Trophoblast cell (in vitro differentiated cells and primary cell): ENCODE measurements around the gene MTR.

Source experiments
- DNase-seq, 2 donors: peaks; one replicate each; pipeline ENCODE4 v3.0.0-alpha.2; 2016
- H2AFZ ChIP-seq: 2 replicates; pipeline ENCODE4 v1.6.1; 2013; ENCODE audit warnings: low read length, moderate library complexity, mild to moderate bottlenecking; ENCODE audit not compliant: insufficient read depth, poor library complexity
- H2AK5ac ChIP-seq: 2 replicates; pipeline ENCODE4 v1.6.1; 2013; ENCODE audit warnings: mild to moderate bottlenecking, low read length
- H2BK120ac ChIP-seq: 2 replicates; pipeline ENCODE4 v1.6.1; 2013; ENCODE audit warnings: low read length, mild to moderate bottlenecking, moderate library complexity; ENCODE audit not compliant: insufficient read depth, poor library complexity
- H2BK12ac ChIP-seq: 2 replicates; pipeline ENCODE4 v1.6.1; 2013; ENCODE audit warnings: mild to moderate bottlenecking, low read length, moderate library complexity
- H2BK5ac ChIP-seq: 2 replicates; pipeline ENCODE4 v1.6.1; 2013; ENCODE audit warnings: low read length, low read depth, moderate library complexity, mild to moderate bottlenecking; ENCODE audit not compliant: poor library complexity
- H3K14ac ChIP-seq: 2 replicates; pipeline ENCODE4 v1.6.1; 2013; ENCODE audit warnings: mild to moderate bottlenecking, low read length
- H3K18ac ChIP-seq: 2 replicates; pipeline ENCODE4 v1.6.1; 2013; ENCODE audit warnings: mild to moderate bottlenecking, low read length
- H3K23ac ChIP-seq: 2 replicates; pipeline ENCODE4 v1.6.1; 2013; ENCODE audit warnings: low read length
- H3K27ac ChIP-seq: 2 replicates; pipeline ENCODE4 v1.5.1; 2013; ENCODE audit warnings: low read depth, mild to moderate bottlenecking, inconsistent platforms, low read length, moderate library complexity
- H3K27me3 ChIP-seq: 2 replicates; pipeline ENCODE4 v1.6.1; 2013; ENCODE audit warnings: inconsistent platforms, mild to moderate bottlenecking, low read length, moderate library complexity; ENCODE audit not compliant: insufficient read depth
- H3K36me3 ChIP-seq, 2 experiments: 1 replicate in 1 of 2; 2 replicates in 1 of 2; pipeline ENCODE4 v1.6.1; 2013; ENCODE audit warnings: low read length in 2 of 2, mild to moderate bottlenecking in 2 of 2, moderate library complexity in 1 of 2; ENCODE audit not compliant: insufficient read depth in 2 of 2, control insufficient read depth in 1 of 2
- H3K4ac ChIP-seq: 2 replicates; pipeline ENCODE4 v1.6.1; 2013; ENCODE audit warnings: low read depth, mild to moderate bottlenecking, low read length, moderate library complexity
- H3K4me1 ChIP-seq, 2 experiments: 1 replicate in 1 of 2; 2 replicates in 1 of 2; pipeline ENCODE4 v1.6.1; 2013; ENCODE audit warnings: low read length in 2 of 2, mild to moderate bottlenecking in 2 of 2, moderate library complexity in 1 of 2; ENCODE audit not compliant: insufficient read depth in 2 of 2, control insufficient read depth in 1 of 2
- H3K4me2 ChIP-seq: 2 replicates; pipeline ENCODE4 v1.6.1; 2013; ENCODE audit warnings: inconsistent platforms, mild to moderate bottlenecking, low read length, moderate library complexity
- H3K4me3 ChIP-seq: 2 replicates; pipeline ENCODE4 v1.5.1; 2013; ENCODE audit warnings: mild to moderate bottlenecking, low read depth, low read length, inconsistent platforms
- H3K79me1 ChIP-seq: one replicate; pipeline ENCODE4 v1.6.1; 2013; ENCODE audit warnings: low read length
- H3K79me2 ChIP-seq: 2 replicates; pipeline ENCODE4 v1.6.1; 2013; ENCODE audit warnings: low read length, mild to moderate bottlenecking; ENCODE audit not compliant: control insufficient read depth, insufficient read depth, poor library complexity
- H3K9ac ChIP-seq: 2 replicates; pipeline ENCODE4 v1.6.1; 2013; ENCODE audit warnings: mild to moderate bottlenecking, low read length
- H3K9me3 ChIP-seq: 2 replicates; pipeline ENCODE4 v1.6.1; 2013; ENCODE audit warnings: low read depth, mild to moderate bottlenecking, control low read depth, inconsistent platforms, low read length; ENCODE audit not compliant: insufficient read depth
- H4K12ac ChIP-seq: 2 replicates; pipeline ENCODE4 v1.6.1; 2013; ENCODE audit warnings: low read depth, mild to moderate bottlenecking, low read length, moderate library complexity
- H4K8ac ChIP-seq: 2 replicates; pipeline ENCODE4 v1.6.1; 2013; ENCODE audit warnings: low read depth, mild to moderate bottlenecking, low read length, moderate library complexity
- H4K91ac ChIP-seq: one replicate; pipeline ENCODE4 v1.6.1; 2013; ENCODE audit warnings: low read depth, mild to moderate bottlenecking, low read length, moderate library complexity
- WGBS: extraction: QIAGEN DNeasy Blood & Tissue Kit; methylation state at CpG from one replicate; pipeline ENCODE4 v1.1.7; 2013; ENCODE audit warnings: missing lambda C conversion rate; ENCODE audit not compliant: insufficient read length, insufficient coverage; ENCODE audit errors: extremely low coverage; 5-methylcytosine and 5-hydroxymethylcytosine counted together

The MTR gene

GRCh38 chr1:236812334-236813030 lies 17.4 kb downstream of the MTR start:
- Histone ChIP-seq H2BK120ac (no peak overlapping the region), H2AK5ac (no peak overlapping the region), H2BK5ac (no peak overlapping the region), H2BK12ac (no peak overlapping the region), H3K79me1 (no peaks in the 10 kb centered on the region), H3K79me2 (no peaks in the 10 kb centered on the region), H2AFZ (no peak overlapping the region), H3K14ac (no peak overlapping the region), H3K27ac (no peak overlapping the region), H3K36me3 (peaks cover 2 to 18% of the 10 kb centered on the region in 2 experiments), H3K4me3 (no peak overlapping the region), H3K4me1 (no peaks in the 10 kb centered on the region), H3K23ac (no peak overlapping the region), H3K4ac (no peak overlapping the region), H3K4me2 (no peak overlapping the region), H3K9ac (no peak overlapping the region), H4K8ac (no peak overlapping the region), H4K12ac (no peak overlapping the region), H3K27me3 (no peaks in the 10 kb centered on the region), H3K18ac (no peak overlapping the region), H4K91ac (no peak overlapping the region), H3K9me3 (no peaks in the 10 kb centered on the region)
- no peak for DNase-seq
- no CpG with 5 or more reads among the region's 5 CpGs for WGBS

DNA sequence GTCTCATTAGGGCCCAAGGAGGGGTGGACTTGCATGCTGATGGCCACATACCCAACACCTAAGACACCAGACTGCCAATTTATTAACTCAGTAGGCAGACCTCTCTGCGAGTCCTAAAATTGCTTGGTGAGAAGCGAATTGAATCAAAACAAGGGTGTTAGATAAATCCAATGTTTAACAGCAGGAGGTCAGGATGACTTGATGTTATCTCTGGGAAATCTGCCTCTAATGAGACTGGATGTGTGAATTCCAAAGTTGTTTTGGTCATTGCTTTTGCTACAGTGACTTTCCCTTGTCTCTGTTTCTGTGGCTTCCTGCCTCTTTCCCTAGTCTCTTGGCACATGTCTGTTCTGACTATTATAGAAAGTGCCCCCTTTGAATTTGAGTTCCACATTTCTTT lies 20.8 kb downstream of the MTR start:
- Histone ChIP-seq H2BK120ac (no peak overlapping the region), H3K79me1 (no peaks in the 10 kb centered on the region), H2AK5ac (no peak overlapping the region), H3K4ac (no peak overlapping the region), H2BK12ac (no peak overlapping the region), H3K4me2 (no peak overlapping the region), H3K4me1 (no peaks in the 10 kb centered on the region), H3K27ac (no peak overlapping the region), H4K91ac (no peak overlapping the region), H3K18ac (no peak overlapping the region), H3K9me3 (no peaks in the 10 kb centered on the region), H3K36me3 (peaks cover 9 to 21% of the 10 kb centered on the region in 2 experiments), H3K14ac (no peak overlapping the region), H2AFZ (no peak overlapping the region), H3K4me3 (no peak overlapping the region), H3K9ac (no peak overlapping the region), H4K8ac (no peak overlapping the region), H3K27me3 (no peaks in the 10 kb centered on the region), H4K12ac (no peak overlapping the region), H3K23ac (no peak overlapping the region), H2BK5ac (no peak overlapping the region), H3K79me2 (no peaks in the 10 kb centered on the region)
- no peak for DNase-seq
- whole genome bisulfite sequencing: no CpG with 5 or more reads among the region's 2 CpGs

GRCh38 chr1:236819856-236820255 lies 24.8 kb downstream of the MTR start:
- Histone ChIP-seq H3K4me3 (no peak overlapping the region), H4K12ac (no peak overlapping the region), H2AK5ac (no peak overlapping the region), H3K14ac (no peak overlapping the region), H2BK120ac (no peak overlapping the region), H4K8ac (no peak overlapping the region), H3K18ac (no peak overlapping the region), H3K4me2 (no peak overlapping the region), H2BK12ac (no peak overlapping the region), H3K27ac (no peak overlapping the region), H3K79me2 (no peaks in the 10 kb centered on the region), H3K36me3 (peaks cover 6 to 16% of the 10 kb centered on the region in 2 experiments), H3K9me3 (no peaks in the 10 kb centered on the region), H3K4ac (no peak overlapping the region), H3K79me1 (no peaks in the 10 kb centered on the region), H3K4me1 (no peaks in the 10 kb centered on the region), H4K91ac (no peak overlapping the region), H3K23ac (no peak overlapping the region), H2BK5ac (no peak overlapping the region), H2AFZ (no peak overlapping the region), H3K9ac (no peak overlapping the region), H3K27me3 (no peaks in the 10 kb centered on the region)
- no peak for DNase-seq
- no CpG with 5 or more reads among the region's 9 CpGs for WGBS

- no peak overlapping the region for H3K4me3 ChIP-seq
- no peak overlapping the region for H4K91ac ChIP-seq
- H2AK5ac ChIP-seq: no peak overlapping the region
- H3K4ac ChIP-seq: no peak overlapping the region
- WGBS: no CpG with 5 or more reads among the region's 6 CpGs
- H3K23ac ChIP-seq: no peak overlapping the region
- H3K9me3 ChIP-seq: no peaks in the 10 kb centered on the region
- H3K79me1 ChIP-seq: no peaks in the 10 kb centered on the region
- H3K4me2 ChIP-seq: no peak overlapping the region
- no peak overlapping the region for H2BK5ac ChIP-seq
- DNase-seq: no peak
- no peak overlapping the region for H3K18ac ChIP-seq
- no peak overlapping the region for H2AFZ ChIP-seq
- no peak overlapping the region for H4K8ac ChIP-seq
- H3K14ac ChIP-seq: no peak overlapping the region
- no peak overlapping the region for H4K12ac ChIP-seq
- H3K79me2 ChIP-seq: no peaks in the 10 kb centered on the region
- no peaks in the 10 kb centered on the region for H3K27me3 ChIP-seq
- no peak overlapping the region for H2BK12ac ChIP-seq
- H3K36me3 ChIP-seq: peaks cover 6 to 18% of the 10 kb centered on the region in 2 experiments
- H2BK120ac ChIP-seq: no peak overlapping the region
- no peak overlapping the region for H3K27ac ChIP-seq
- no peaks in the 10 kb centered on the region for H3K4me1 ChIP-seq
- no peak overlapping the region for H3K9ac ChIP-seq
These were observed 26.1 kb downstream of the MTR start for GRCh38 chr1:236821091-236821627.
